ENCODE measurements around the gene MYO5C.
"Not testable (repeated sequence)": the region's sequence is repeated elsewhere in the genome, so short reads cannot be mapped to it uniquely, and the experiment has no call there.

Gene MYO5C

DNA sequence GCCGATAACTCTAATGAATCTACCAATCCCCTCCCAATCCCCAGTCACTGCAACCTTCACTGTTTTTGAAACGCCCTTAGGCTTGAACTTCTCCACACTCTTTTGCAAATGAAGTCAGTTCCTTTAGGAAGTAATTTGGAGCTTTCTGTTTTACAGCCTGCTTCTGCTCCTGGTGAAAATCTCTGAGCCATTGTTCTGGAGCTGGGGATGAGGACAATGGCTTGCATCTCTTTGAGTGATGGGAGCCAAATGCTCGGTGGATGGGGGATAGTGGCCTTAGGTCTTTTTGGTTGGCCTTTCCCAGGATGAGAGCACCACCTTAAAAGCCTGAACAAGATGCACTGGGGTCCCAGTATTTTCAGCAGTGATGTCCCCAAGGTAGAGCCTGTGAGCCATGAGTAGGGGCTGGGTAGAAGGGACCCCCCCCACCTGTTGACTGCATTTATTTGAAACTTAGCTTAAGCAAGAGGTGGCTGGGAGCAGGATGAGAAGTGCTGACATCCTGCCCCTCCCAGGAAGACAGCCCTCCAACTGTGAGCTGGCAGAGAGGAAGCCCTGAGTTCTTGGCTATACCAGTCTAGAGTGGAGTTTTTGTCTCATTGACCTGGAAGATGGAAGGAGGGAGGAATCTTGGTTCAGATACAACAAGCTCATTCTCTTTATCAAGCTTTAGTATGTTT, 7.6 kb upstream of the MYO5C start:
- DNase-seq (ENCODE audit: low spot score): no peak

DNA sequence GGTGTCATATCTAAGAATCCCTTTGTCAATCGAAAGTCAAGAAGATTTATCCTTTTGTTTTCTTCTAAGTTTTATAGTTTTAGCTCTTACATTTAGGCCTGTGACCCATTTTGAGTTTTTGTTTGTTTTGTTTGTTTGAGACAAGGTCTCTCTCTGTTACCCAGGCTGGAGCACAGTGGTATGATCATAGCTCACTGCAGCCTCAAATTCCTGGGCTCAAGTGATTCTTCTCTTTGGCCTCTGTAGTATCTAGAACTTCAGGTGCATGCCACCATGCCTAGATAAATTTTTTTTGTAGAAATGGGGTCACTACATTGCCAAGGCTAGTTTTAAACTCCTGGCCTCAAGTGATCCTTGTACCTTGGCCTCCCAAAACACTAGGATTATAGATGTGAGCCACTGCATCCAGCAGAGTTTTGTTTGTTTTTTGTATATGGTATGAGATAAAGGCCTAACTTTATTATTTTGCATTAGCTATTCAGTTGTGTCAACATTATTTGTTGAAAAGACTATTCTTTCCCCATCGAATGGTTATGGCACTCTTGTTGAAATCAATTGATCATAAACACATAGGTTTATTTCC, 5.8 kb upstream of the MYO5C start:
- DNase-seq (ENCODE audit: low spot score): no peak

DNA sequence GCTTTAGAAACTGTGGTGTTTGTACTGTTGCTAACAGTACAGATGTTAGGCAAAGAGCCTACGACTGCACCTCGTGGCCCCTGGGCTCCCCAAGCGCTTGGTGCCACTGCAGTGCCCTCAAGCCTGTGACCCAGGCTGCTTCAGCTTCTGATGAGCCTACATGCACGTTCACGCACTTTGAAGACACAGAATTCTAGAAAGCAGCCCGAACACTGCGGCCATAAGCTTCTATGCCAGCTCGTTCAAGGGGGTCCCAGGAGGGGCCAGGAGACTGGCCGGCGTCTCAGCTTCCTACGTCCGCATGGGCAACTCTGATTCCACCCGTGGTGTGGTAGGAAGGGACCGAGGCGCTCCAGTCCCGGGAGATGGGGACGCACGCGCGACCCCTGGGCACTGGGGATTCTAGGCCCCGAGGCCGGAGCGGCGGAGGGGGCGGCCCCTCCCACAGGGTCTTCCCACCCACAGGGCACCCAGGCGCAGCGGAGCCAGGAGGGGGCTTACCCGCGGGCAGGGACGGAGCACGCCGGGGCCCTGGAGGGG, 653 bp downstream of the MYO5C start:
- DNase-seq (ENCODE audit: low spot score): no peak

DNA sequence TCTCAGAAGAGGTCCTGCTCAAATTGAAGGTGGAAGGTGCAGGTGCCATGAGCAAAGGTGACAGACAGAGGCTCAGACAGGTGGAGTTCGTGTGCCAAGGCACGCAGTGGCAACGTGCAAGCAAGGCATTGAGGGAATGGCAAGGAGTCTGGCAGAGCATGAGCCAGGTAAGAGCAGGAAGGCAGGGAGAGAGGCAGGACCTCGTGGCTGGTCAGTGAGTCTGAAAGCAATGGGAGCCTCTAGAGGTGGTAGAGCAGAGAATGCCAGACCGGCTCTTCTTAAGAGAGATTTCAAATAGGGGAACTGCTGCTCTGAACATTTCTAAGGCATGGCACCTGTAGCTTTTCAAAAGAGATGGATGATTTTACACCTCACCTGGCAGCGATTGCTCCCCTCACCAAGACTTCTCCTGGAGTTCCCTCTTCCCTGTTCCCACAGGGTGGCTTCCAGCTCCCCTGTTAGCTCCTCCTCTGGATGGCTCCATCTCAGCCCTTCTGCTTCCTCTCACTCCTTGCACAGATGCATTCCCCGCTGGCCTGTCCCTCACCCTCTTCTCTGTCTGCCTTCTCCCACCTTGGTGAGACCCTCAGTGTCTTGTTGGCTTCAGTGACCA, 2.7 kb downstream of the MYO5C start:
- DNase-seq (ENCODE audit: low spot score): no peak

DNA sequence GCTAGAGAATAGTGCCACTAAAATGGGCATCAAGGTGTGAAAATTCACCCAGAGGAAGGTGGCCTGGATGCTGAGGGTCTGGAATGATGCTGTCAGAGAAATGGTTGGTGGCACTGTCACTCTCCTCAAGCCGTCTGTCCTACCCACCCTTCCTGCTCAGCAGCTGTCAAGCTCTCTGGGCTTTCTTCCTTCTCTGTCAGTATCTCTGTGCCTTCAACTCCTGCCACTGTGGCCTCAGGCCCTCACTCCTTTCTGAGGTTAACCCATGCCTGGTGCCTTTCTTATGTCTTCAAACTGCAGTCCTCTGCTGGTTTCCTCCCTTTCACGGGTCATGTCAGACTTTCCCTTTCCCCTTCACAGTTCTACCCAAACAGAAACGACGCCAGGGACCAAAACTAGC, 4.4 kb downstream of the MYO5C start:
- DNase-seq (ENCODE audit: low spot score): no peak

DNA sequence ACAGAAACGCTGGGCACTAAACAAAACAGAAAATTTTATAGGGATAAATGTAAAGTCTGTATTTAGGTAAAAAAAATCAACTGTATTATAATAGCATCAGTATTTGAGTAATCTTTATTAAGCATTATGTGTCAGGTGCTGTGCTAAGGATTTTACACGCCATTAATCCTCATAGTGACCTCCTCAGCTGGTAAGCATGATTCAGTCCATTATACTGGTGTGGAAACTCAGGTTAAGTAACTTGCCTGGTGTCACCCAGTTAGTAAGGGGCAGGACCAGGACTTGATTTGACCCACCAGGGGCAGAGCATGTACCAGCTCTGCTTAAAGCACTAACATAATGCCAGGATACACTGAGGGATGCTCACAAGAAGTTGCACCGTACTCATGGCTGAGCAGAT, 4.8 kb downstream of the MYO5C start:
- DNase-seq (ENCODE audit: low spot score): no peak

DNA sequence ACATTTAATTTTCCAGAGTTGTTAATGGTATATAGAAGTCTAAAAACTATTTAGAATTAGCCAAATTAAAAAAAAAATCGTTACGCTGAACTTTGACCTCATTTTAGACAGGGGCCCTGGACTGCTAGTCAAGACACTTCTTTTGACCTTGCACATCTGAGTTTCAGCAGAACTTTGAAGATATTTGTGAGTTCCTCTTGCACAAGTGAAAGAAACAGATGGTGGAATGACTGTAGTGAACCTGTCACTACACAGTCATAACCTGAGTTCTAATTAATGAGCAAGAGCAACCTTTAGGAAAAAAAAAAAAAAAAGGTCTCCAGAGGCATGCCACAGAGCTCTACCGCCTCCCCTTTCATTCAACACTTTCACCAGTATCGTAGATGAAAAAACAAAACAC, 5.3 kb downstream of the MYO5C start:
- no peak for DNase-seq (ENCODE audit: low spot score)

DNA sequence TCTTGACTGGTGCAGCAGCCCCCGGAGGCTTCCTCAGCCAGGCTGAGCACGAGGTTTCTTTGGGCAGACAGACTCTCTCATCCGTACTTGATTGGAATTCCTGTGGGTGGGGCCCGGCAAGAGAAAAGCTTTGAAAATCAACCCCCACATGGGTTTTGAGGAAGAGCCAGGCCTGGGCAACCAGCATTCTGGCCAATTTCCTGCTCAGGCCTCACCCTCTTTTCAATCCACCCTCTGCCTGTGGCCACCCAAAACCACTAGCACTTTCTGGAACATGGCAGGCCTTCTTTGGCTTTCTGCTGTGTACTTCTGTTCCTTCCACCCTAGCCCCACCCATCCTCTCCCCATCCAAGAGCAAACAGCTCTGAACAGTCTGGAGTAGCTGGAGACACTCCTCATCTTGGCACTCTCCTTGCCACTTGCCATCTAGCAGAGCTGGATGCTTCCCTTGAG, 5.9 kb downstream of the MYO5C start:
- DNase-seq (ENCODE audit: low spot score): no peak

DNA sequence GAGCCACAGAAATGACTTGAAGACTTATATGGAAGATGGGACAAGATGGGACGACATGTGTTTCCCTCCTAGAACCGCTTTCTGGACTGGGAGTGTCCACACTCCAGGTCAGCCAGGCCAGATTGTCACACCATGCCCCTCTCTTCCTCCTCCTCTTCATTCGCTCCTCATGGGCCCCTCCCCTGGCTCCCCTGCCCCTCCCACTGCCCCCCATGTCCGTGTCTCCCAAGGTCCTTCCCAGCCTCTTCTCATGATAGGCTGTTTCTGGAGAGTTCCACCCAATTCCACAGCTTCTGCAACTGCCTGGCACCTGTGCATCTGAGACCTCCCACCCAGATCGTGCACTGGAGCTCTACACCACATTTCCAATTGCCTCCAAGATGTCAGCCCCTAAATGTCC, 6.6 kb downstream of the MYO5C start:
- DNase-seq (ENCODE audit: low spot score): no peak

DNA sequence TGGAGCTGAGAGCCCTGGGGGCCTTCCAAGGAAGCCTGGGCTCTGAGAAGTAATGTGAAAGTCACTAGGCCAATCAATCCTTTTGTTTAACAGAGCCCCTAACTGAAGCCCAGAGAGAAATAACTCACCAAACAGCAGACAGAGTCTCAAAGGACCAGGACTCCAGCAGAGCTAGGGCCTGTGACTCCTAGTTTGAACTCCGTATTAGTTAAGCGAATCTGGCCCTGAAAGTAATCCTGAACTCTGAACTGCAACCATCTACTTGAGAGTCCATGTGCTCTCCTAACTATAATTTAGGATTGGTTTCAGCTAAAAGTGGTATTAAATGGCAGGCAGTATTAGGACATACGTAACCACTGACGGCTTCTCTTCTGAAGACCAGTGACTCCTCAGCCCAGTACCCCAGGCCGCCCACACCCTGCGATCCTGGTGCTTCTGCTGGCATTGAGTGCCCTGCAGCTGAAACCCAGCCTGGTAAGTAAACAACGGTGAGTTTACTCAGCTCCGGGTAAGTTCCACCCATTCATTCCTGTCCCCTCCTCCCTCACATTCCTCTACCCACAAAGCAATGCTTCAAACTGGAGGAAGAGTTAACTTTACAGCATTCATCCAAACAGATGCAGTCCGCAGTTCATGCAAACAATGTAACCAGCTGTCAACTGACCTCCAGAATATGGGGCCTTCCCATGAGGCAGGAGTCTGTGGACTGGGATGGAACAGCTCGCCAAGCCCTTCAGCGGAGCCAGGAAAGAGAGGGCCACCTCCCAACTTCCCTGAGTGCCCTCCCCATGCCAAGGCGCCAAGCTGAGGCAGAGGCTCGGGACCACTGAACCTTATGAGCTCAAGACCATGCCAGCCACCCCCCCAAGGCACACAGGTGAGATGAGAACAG, 7.3 kb downstream of the MYO5C start:
- DNase-seq (ENCODE audit: low spot score): no peak

DNA sequence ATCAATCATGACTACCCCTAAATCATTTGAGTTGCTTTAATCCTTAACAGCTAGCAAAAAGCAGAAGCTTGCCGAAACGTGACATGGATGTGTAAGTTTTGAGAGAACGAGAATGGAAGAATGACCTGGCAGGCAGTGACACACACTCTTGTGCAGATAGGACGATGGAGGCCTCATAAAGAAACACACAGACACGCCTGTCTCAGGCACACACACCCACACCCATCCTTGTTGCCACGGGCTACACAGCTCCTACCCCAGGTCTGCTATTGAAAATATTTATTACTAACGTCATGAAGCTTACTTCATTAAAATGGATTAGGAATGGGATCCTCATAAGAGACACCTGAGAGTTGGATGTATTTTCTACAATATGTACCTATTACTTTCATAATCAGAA, 8.5 kb downstream of the MYO5C start:
- DNase-seq (ENCODE audit: low spot score): no peak

DNA sequence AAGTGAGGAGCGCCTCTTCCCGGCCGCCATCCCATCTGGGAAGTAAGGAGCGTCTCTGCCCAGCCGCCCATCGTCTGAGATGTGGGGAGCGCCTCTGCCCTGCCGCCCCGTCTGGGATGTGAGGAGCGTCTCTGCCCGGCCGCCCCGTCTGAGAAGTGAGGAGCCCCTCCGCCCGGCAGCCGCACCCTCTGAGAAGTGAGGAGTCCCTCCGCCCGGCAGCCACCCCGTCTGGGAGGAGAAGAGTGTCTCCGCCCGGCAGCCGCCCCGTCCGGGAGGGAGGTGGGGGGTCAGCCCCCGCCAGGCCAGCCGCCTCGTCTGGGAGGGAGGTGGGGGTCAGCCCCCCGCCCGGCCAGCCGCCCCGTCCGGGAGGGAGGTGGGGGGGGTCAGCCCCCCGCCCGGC, 9.7 kb downstream of the MYO5C start:
- DNase-seq (ENCODE audit: low spot score): not testable (repeated sequence)

DNA sequence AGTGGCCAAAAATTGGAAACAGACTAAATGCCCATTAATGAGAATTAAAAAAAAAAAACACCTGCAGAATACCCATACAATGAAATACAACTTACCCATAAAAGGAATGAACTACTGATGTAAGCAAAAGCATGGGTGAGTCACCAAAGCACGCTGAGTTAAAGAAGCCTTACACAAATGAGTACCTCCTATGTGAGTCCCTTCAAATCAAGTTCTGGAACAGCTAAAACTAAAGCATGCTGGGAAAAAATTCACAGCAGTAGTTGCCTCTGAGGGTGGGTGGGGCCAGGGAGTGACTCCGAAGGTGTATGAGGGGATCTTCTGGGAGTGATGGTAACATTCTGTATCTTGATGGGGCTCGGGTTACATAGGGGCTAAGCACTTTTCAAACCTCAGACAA, 11.4 kb downstream of the MYO5C start:
- no peak for DNase-seq (ENCODE audit: low spot score)

DNA sequence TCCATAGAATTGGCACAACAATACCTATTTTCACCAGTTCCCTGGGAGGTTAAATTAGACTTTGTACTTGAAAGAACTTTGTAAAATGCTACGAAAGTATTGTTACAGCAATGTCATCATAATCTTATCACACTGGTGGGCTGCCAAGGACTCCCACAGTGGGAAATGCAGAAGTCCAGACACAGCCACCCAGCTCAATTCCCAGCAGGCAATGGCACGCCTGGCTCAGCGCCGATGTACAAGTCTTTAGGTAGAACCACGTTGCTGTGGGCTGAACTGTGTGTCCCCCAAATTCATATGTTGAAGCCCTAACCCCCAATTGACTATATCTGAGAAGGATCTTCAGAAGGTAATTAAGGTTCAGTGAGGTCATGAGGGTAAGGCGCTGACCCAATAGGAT, 12.3 kb downstream of the MYO5C start:
- no peak for DNase-seq (ENCODE audit: low spot score)

DNA sequence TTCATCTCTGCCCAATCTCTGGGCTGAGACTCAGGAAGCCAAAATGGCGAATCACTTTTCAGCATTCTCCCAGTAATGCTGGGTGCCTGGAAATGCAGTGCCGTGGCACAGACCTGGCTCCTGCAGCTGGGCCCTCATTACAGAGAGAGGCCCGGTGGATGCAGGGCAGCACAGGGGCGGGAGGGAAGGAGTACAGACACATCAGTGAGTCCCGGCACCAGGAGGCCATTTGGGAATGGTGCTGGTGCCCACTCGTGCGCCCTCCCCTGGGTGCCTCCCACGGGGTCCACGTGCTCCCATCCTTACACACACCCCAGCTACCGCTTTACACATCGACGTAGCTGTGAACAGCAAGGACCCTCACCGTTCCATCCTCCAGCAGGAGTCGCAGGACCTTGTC, 13.2 kb downstream of the MYO5C start:
- no peak for DNase-seq (ENCODE audit: low spot score)

DNA sequence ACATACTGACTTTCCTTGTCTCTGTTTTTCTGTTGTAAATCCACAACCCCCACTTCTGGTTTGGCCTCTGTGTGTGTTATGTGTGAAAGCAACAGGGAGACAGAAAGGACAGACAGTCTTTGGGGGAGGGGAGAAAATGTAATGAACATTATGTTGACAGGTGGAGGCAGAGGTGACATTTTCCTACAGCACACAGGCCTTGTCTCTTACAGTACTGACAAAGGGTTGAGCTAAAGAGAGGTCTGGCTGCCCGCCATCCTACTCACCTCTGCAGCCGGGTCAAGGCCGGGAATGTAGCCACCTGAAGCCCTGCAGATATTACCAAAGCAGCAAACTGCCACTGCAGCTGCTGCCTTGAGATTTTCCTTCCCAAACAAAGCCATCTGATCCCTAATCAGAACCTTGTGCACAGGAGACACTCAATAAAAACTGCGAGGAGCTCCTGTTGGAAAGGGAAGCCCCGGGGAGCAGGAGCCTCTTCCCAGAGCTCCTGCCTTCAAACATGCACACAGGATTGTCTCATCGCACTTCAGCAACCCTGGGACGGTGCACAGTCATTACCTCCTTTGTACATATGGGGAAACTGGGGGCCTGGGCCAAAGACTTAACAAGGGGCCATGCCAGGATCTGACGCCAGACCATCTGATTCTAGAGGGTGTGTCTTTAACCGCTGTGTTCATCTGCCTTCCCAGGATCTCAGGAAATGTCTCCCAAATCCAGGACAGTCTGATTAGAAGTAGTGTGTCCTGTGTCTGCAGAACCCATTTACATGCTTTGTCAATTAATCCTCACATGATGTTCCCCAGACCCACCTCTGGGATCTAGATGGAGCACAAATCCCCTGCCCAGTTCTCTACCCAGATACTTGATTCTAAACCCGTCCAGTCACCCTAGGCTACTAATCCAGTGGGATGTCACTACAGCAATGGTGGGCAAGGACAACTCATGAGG, 14.2 kb downstream of the MYO5C start:
- DNase-seq (ENCODE audit: low spot score): no peak

DNA sequence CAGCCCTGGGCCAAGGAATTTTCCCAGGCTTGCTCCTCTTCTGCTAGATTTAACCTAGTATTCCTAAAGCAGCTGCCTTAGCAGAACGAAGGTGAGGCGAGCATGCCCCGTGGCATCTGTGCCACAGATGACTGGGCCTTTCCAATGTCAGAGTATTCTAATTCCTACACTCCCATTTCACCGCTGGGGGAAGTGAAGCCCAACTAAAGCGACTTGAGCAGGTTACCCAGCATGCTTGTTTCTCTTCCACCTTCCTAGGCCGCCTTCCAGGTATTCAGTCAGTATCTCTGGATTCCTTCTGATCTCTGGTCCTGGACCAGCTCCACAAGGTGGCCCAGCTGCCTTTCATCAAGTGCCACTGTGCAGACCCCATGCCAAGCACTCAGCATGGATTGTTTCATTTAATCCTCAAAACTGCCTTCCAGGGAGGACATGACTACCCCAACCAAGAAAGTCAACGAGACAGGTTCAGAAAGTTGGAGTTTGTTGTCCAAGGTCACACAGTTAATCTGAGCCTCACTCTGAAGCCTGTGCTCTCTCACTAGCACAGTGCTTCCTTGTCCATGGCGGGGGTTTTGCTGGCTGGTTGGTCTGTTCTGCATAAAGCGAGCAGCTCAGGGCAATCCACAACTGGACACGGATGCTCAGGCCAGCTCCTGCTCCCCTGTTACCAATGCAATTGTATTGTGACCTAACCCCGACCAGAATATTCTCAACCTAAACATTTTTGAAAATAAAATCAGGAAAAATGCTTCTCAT, 15.1 kb downstream of the MYO5C start:
- DNase-seq (ENCODE audit: low spot score): no peak

DNA sequence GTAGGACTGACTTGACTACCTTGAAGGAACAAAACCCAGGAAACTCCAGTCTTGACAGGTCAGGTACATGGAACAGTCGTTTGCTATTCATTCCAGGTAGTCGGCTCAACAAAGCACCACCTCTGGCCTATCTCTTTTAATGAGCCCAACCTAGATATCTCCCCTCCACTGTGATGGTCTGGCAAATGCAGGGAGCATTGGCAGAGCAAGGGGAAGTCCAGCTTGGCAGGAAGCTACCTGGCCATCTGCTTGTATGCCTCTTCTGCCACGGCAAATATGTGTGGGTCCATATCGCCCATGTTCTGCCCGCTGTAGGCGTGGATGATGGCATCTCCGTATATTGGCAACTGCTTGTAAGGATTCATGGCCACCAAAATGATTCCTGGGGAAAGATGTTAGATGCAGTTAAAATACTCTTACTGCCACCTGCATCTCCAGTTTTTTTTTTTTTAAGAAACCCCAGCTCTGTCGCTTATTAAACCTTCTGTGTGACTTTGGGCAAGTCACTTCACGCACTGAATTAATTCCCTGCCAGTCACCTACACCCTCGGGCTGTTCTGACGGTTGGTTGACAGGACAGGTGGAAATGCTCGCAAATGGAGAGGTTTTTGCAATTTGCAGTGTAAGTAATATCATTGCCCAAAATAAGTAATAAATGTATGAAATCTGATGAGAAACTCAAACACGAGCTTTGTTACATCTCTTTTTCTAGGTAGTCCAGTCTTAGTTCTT, 16.8 kb downstream of the MYO5C start:
- no peak for DNase-seq (ENCODE audit: low spot score)

DNA sequence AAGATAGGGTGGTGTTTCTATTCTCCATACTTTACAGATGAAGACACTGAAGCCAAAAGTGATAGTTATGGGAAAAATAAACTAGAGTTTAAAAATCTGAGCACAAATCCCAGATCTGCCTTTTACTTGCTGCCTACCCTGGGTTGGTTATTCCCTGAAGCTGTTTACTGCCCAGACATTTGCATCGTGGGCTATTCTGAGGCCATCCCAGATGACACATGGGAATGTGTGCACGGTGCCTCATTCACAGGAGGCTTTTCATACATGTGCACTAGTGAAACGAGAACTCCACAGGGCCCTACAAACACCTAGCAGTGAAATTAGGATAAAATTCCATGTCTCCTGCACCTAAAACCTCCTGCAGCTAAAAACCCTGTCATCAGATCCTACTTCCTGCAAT, 17.5 kb downstream of the MYO5C start:
- no peak for DNase-seq (ENCODE audit: low spot score)

DNA sequence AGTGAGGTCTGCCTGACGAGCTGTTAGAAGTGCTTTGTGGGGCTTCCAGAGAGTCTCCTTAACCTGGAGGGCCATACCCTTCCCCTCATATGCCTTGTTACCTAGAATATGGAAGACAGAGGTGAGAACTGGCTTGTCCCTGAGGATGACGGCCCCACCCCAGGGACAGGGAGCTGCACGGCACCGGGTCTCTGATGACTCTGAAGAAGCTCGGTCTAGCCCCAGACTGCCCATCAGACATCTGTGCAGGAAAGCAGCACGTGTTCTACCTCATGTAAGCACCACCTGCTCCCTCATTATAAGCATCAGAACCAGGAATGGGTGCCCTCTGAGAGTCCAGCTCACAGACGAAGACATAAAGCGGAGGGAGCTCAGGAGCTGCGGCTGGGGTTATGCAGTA, 18.0 kb downstream of the MYO5C start:
- no peak for DNase-seq (ENCODE audit: low spot score)
